GM12878 (cell line): ENCODE data around the gene UQCRC1. TPM values are rescaled to one million over a fixed set of nuclear protein-coding genes. Genes with fewer than 3 reads are reported as not detected.

ENCODE experiments used
- CBFB ChIP-seq: IDR thresholded peaks from 2 replicates; pipeline ENCODE4 v1.6.1; 2016; ENCODE audit warnings: antibody characterized with exemption, low read depth
- CHD2 ChIP-seq: IDR thresholded peaks from 2 replicates; pipeline ENCODE4 v1.6.1; 2011; ENCODE audit warnings: low read depth, low read length, improper control_type of control experiment, borderline replicate concordance
- ETV6 ChIP-seq, 2 experiments: fragments of 450-650 bp in 1 of 2; IDR thresholded peaks in 1 of 2; conservative IDR thresholded peaks in 1 of 2; 2 replicates each; pipeline ENCODE4 v1.6.1; 2014; ENCODE audit warnings: antibody characterized with exemption in 1 of 2, borderline replicate concordance in 1 of 2, low read depth in 1 of 2, mild to moderate bottlenecking in 1 of 2, moderate library complexity in 1 of 2
- EZH2 ChIP-seq: IDR thresholded peaks from 2 replicates; pipeline ENCODE4 v1.6.1; 2012; ENCODE audit warnings: low read depth, mild to moderate bottlenecking, control low read depth, inconsistent platforms, low read length, borderline replicate concordance; ENCODE audit not compliant: control insufficient read depth
- GATAD2B ChIP-seq: fragments of 450-650 bp; conservative IDR thresholded peaks from 2 replicates; pipeline ENCODE4 v1.6.1; 2017; ENCODE audit warnings: low read depth, mild to moderate bottlenecking, moderate library complexity
- HDGF ChIP-seq: fragments of 450-650 bp; IDR thresholded peaks from 2 replicates; pipeline ENCODE4 v1.6.1; 2016; ENCODE audit warnings: antibody characterized with exemption
- IRF4 ChIP-seq: IDR thresholded peaks from 2 replicates; pipeline ENCODE4 v1.6.1; 2011; ENCODE audit warnings: low read depth, low read length
- KLF5 ChIP-seq: fragments of 450-650 bp; IDR thresholded peaks from 2 replicates; pipeline ENCODE4 v1.6.1; 2014; ENCODE audit warnings: mild to moderate bottlenecking; ENCODE audit not compliant: partially characterized antibody
- NFYB ChIP-seq: IDR thresholded peaks from 2 replicates; pipeline ENCODE4 v1.6.1; 2011; ENCODE audit warnings: low read depth, mild to moderate bottlenecking, low read length, improper control_type of control experiment, moderate library complexity; ENCODE audit not compliant: insufficient read depth
- RAD21 ChIP-seq: IDR thresholded peaks from 2 replicates; pipeline ENCODE4 v1.6.1; 2011; ENCODE audit warnings: mild to moderate bottlenecking, low read depth, low read length, moderate library complexity; ENCODE audit not compliant: insufficient read depth
- SIX5 ChIP-seq: IDR thresholded peaks from 2 replicates; pipeline ENCODE4 v1.6.1; 2011; ENCODE audit warnings: mild to moderate bottlenecking, low read depth, low read length, moderate library complexity; ENCODE audit not compliant: severe bottlenecking
- SMARCA5 ChIP-seq: fragments of 450-650 bp; IDR thresholded peaks from 2 replicates; pipeline ENCODE4 v1.6.1; 2017; ENCODE audit warnings: mild to moderate bottlenecking
- SPI1 ChIP-seq: IDR thresholded peaks from 2 replicates; pipeline ENCODE4 v1.6.1; 2011; ENCODE audit warnings: low read depth, mild to moderate bottlenecking, low read length, moderate library complexity, borderline replicate concordance; ENCODE audit not compliant: insufficient read depth
- TCF12 ChIP-seq: IDR thresholded peaks from 2 replicates; pipeline ENCODE4 v1.6.1; 2011; ENCODE audit warnings: low read depth, mild to moderate bottlenecking, low read length
- polyA plus RNA-seq, 11 experiments: library from polyadenylated mRNA; depleted of rRNA in 4 of 11; unstranded in 6 of 11; stranded (reverse) in 5 of 11; fragments of >200 nt; fragmentation: Nextera tagmentation in 4 of 11; fragmentation: Illumina TruSeq in 1 of 11; extraction: Ambion mirVana in 4 of 11; extraction: Trizol in 1 of 11; gene quantifications; 1 replicate in 1 of 11; 2 replicates in 10 of 11; pipeline versions ENCODE4 v1.2.1 to v1.2.3, GENCODE V29; 2011 to 2016; ENCODE audit warnings: inconsistent platforms in 2 of 11, missing spikeins in 2 of 11, low read depth in 1 of 11
- total RNA-seq, 4 experiments: library from RNA; depleted of rRNA in 3 of 4; stranded (reverse); fragments of >200 nt in 3 of 4; fragmentation: Illumina TruSeq in 1 of 4; extraction: Trizol in 1 of 4; gene quantifications; 2 replicates each; pipeline versions ENCODE4 v1.2.1 to v1.2.3, GENCODE V29; 2013 to 2021
- TF ChIP-seq, protein P1 (sequence below): fragments of 450-650 bp; IDR thresholded peaks from 2 replicates; pipeline ENCODE4 v1.6.1; 2016; ENCODE audit warnings: mild to moderate bottlenecking
- TF ChIP-seq, protein P2 (sequence below): fragments of 450-650 bp; IDR thresholded peaks from 2 replicates; pipeline ENCODE4 v1.6.1; 2018; ENCODE audit warnings: mild to moderate bottlenecking, low read depth, moderate library complexity; ENCODE audit not compliant: partially characterized antibody
- TF ChIP-seq, protein P3 (sequence below): IDR thresholded peaks from 2 replicates; pipeline ENCODE4 v1.6.1; 2011; ENCODE audit warnings: mild to moderate bottlenecking, low read depth, low read length, moderate library complexity; ENCODE audit not compliant: insufficient replicate concordance
- TF ChIP-seq, protein P4 (sequence below): IDR thresholded peaks from 2 replicates; pipeline ENCODE4 v1.6.1; 2012; ENCODE audit warnings: low read depth, low read length, improper control_type of control experiment
- TF ChIP-seq, protein P5 (sequence below): fragments of 450-650 bp; IDR thresholded peaks from 2 replicates; pipeline ENCODE4 v1.6.1; 2016; ENCODE audit warnings: mild to moderate bottlenecking, moderate library complexity, borderline replicate concordance

Gene UQCRC1
- total and polyA plus RNA-seq, 10 of the 15 experiments (the other 5 are each of a cell fraction or from before 2014, with no cell fraction given) = 116 to 426 (median 228) TPM

DNA sequence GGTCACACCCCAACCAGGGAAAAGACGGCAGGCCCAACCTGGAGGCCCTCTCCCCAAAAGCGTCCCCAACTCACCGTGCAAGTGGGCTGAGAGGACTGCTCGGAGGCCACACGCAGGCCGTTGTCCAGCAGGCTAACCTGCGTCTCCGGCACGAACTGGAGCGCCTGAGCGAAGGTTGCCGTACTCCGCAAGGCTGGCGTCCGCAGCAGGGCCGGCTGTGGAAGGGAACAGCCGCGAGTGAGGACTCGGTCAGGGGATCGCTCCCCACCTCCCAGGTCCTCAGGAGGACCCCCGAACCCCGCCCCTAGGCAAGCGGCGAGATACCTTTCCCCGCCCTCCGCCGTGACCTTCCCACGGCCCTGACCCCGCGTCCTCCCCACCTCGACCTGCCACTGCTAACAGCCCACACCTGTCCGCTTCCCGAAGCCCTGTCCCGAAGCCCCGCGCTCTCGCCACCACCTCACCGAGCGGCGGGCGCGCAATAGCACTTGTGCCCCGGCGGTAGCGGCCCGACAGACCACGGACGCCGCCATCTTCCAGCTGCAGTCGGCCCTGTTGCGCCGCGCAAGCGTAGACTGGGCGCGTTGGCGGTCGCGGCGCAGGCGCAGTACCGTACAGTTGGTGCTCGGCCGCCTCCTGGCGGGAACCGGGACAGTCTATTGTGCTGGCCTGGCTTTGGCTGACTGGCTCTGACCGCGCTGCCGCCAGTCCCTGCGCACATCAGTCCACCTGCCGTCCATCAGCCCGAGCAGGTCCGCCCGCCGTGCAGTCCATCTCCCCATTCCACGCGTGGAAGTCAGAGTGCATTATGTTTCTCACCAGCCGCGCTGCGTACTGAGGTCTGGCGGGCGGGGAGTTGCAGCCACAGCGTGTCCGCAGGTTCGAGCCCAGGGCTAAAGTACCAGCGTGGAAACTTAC, at the start of gene UQCRC1 (continued):
- 0 out of 2 replicates have a peak, but pooled peaks have one; percentile 12 for TF ChIP-seq CHD2
- TF ChIP-seq CBFB = no peak
- TF ChIP-seq SIX5 = peak; percentile 15
- no peak for TF ChIP-seq ETV6 (conservative IDR thresholded peaks at IDR 0.05 in 1 of 2, IDR thresholded peaks at IDR 0.05 in 1 of 2; ENCODE audit: borderline replicate concordance in 1 of 2, low read depth in 1 of 2)
- TF ChIP-seq TCF12 = no peak
- TF ChIP-seq IRF4 = no peak
- TF ChIP-seq SMARCA5 = peak; percentile 92
- no peak for TF ChIP-seq SPI1
- TF ChIP-seq GATAD2B = no peak; the same call in 1 of the 2 replicates
- TF ChIP-seq, protein P1, sequence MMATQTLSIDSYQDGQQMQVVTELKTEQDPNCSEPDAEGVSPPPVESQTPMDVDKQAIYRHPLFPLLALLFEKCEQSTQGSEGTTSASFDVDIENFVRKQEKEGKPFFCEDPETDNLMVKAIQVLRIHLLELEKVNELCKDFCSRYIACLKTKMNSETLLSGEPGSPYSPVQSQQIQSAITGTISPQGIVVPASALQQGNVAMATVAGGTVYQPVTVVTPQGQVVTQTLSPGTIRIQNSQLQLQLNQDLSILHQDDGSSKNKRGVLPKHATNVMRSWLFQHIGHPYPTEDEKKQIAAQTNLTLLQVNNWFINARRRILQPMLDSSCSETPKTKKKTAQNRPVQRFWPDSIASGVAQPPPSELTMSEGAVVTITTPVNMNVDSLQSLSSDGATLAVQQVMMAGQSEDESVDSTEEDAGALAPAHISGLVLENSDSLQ = peak; percentile 48; the same call in 1 of the 2 replicates
- TF ChIP-seq, protein P2, sequence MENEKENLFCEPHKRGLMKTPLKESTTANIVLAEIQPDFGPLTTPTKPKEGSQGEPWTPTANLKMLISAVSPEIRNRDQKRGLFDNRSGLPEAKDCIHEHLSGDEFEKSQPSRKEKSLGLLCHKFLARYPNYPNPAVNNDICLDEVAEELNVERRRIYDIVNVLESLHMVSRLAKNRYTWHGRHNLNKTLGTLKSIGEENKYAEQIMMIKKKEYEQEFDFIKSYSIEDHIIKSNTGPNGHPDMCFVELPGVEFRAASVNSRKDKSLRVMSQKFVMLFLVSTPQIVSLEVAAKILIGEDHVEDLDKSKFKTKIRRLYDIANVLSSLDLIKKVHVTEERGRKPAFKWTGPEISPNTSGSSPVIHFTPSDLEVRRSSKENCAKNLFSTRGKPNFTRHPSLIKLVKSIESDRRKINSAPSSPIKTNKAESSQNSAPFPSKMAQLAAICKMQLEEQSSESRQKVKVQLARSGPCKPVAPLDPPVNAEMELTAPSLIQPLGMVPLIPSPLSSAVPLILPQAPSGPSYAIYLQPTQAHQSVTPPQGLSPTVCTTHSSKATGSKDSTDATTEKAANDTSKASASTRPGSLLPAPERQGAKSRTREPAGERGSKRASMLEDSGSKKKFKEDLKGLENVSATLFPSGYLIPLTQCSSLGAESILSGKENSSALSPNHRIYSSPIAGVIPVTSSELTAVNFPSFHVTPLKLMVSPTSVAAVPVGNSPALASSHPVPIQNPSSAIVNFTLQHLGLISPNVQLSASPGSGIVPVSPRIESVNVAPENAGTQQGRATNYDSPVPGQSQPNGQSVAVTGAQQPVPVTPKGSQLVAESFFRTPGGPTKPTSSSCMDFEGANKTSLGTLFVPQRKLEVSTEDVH = no peak
- TF ChIP-seq KLF5 = no peak
- TF ChIP-seq, protein P3, sequence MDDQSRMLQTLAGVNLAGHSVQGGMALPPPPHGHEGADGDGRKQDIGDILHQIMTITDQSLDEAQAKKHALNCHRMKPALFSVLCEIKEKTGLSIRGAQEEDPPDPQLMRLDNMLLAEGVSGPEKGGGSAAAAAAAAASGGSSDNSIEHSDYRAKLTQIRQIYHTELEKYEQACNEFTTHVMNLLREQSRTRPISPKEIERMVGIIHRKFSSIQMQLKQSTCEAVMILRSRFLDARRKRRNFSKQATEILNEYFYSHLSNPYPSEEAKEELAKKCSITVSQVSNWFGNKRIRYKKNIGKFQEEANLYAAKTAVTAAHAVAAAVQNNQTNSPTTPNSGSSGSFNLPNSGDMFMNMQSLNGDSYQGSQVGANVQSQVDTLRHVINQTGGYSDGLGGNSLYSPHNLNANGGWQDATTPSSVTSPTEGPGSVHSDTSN = peak; percentile 19
- no peak for TF ChIP-seq EZH2
- TF ChIP-seq HDGF = peak; percentile 80
- TF ChIP-seq, protein P4, sequence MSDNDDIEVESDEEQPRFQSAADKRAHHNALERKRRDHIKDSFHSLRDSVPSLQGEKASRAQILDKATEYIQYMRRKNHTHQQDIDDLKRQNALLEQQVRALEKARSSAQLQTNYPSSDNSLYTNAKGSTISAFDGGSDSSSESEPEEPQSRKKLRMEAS = no peak
- no peak for TF ChIP-seq RAD21
- TF ChIP-seq NFYB = no peak
- TF ChIP-seq, protein P5, sequence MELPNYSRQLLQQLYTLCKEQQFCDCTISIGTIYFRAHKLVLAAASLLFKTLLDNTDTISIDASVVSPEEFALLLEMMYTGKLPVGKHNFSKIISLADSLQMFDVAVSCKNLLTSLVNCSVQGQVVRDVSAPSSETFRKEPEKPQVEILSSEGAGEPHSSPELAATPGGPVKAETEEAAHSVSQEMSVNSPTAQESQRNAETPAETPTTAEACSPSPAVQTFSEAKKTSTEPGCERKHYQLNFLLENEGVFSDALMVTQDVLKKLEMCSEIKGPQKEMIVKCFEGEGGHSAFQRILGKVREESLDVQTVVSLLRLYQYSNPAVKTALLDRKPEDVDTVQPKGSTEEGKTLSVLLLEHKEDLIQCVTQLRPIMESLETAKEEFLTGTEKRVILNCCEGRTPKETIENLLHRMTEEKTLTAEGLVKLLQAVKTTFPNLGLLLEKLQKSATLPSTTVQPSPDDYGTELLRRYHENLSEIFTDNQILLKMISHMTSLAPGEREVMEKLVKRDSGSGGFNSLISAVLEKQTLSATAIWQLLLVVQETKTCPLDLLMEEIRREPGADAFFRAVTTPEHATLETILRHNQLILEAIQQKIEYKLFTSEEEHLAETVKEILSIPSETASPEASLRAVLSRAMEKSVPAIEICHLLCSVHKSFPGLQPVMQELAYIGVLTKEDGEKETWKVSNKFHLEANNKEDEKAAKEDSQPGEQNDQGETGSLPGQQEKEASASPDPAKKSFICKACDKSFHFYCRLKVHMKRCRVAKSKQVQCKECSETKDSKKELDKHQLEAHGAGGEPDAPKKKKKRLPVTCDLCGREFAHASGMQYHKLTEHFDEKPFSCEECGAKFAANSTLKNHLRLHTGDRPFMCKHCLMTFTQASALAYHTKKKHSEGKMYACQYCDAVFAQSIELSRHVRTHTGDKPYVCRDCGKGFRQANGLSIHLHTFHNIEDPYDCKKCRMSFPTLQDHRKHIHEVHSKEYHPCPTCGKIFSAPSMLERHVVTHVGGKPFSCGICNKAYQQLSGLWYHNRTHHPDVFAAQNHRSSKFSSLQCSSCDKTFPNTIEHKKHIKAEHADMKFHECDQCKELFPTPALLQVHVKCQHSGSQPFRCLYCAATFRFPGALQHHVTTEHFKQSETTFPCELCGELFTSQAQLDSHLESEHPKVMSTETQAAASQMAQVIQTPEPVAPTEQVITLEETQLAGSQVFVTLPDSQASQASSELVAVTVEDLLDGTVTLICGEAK = no peak
